Ovary (tissue), 9 donors: Measurements from ENCODE around the gene FBXL7. TPM values are rescaled to one million over a fixed set of nuclear protein-coding genes. Genes with fewer than 3 reads are reported as not detected.

ENCODE experiments used
- DNase-seq, 5 donors: peaks; one replicate each; pipeline ENCODE4 v3.0.0-alpha.2; 2019 to 2020
- H3K27ac ChIP-seq, 2 donors: fragments of 200-600 bp; one replicate each; pipeline versions ENCODE4 v1.5.1 to v1.8.0; 2019 to 2022
- H3K27me3 ChIP-seq: fragments of 200-600 bp; one replicate; pipeline ENCODE4 v1.8.0; 2022
- H3K36me3 ChIP-seq: fragments of 200-600 bp; sonication (generic); one replicate; pipeline ENCODE4 v1.5.1; 2019
- H3K4me1 ChIP-seq: one replicate; pipeline ENCODE4 v1.8.1; 2013; ENCODE audit warnings: mild to moderate bottlenecking, moderate library complexity; ENCODE audit not compliant: insufficient read depth
- H3K4me3 ChIP-seq: fragments of 200-600 bp; sonication (generic); one replicate; pipeline ENCODE4 v1.5.1; 2017
- H3K9me3 ChIP-seq, 2 donors: fragments of 200-600 bp in 1 of 2; sonication (generic) in 1 of 2; one replicate each; pipeline versions ENCODE4 v1.5.1 to v1.8.1; 2013 to 2019; ENCODE audit warnings: mild to moderate bottlenecking in 1 of 2, moderate library complexity in 1 of 2
- CTCF ChIP-seq, 3 donors: fragments of 450-650 bp in 2 of 3; fragments of 200-600 bp in 1 of 3; IDR thresholded peaks; one replicate each; pipeline versions ENCODE4 v1.5.1 to v1.8.0; 2016 to 2022; ENCODE audit warnings: antibody characterized with exemption in 3 of 3, mild to moderate bottlenecking in 1 of 3
- EP300 ChIP-seq: sonication (generic); formaldehyde crosslinking; IDR thresholded peaks from one replicate; pipeline ENCODE4 v1.6.1; 2017; ENCODE audit warnings: antibody characterized with exemption
- POLR2A ChIP-seq: fragments of 450-650 bp; IDR thresholded peaks from one replicate; pipeline ENCODE4 v1.6.1; 2017; ENCODE audit warnings: antibody characterized with exemption, mild to moderate bottlenecking, moderate library complexity
- WGBS, 3 donors: extraction: QIAGEN DNeasy Blood & Tissue Kit in 1 of 3; methylation state at CpG; one replicate each; pipeline versions ENCODE4 v1.1.5 to v1.1.7; 2013 to 2017; 5-methylcytosine and 5-hydroxymethylcytosine counted together
- intact Hi-C, 4 donors: fragments of 100-400 bp; cut with DNase I; formaldehyde crosslinking; loops; one replicate each; pipeline versions ENCODE4 v1.11.0 to v1.15.1; 2022 to 2023
- polyA plus RNA-seq, 2 donors: library from polyadenylated mRNA; stranded (reverse); fragments of 200-250 nt in 1 of 2; fragments of 350-450 nt in 1 of 2; fragmentation: Illumina TruSeq in 1 of 2; extraction: RNeasy Lipid Tissue Mini Kit (QIAGEN cat#74804) in 1 of 2; gene quantifications; one replicate each; pipeline ENCODE4 v1.2.3, GENCODE V29; 2013 to 2014
- total RNA-seq, 7 donors: library from RNA; depleted of rRNA in 2 of 7; stranded (reverse); fragments of >200 nt in 2 of 7; fragmentation: NEBNext Ultra II Directional in 3 of 7; extraction: Animal tissue kit (Norgen Biotek cat#: 25700) in 3 of 7; gene quantifications; one replicate each; pipeline versions ENCODE4 v1.1.0 to v1.2.4, GENCODE V29; 2016 to 2023
- donor health status: DM: no; HTN: no; CAD: no; lungs with moderate emphysema.
- donor health status: DM: no; HTN: no; CAD: no.
- donor health status: Bipolar disorder and iron deficiency.
- donor health status: DM: yes; HTN: yes; CAD: no.
- donor health status: DM: no; HTN: no; CAD: no.
- donor health status: DM: yes; HTN: yes; CAD: no.

Gene FBXL7
- total and polyA plus RNA-seq, 9 donors, result 21.1 to 40.9 (median 29.2) TPM

GRCh38 chr5:15525703-15526275, 25.8 kb downstream of the FBXL7 start:
- H3K9me3 ChIP-seq, result no peaks in the 10 kb centered on the region
- intact Hi-C loops, result no loop called here
- H3K4me3 ChIP-seq, result no peak overlapping the region

DNA sequence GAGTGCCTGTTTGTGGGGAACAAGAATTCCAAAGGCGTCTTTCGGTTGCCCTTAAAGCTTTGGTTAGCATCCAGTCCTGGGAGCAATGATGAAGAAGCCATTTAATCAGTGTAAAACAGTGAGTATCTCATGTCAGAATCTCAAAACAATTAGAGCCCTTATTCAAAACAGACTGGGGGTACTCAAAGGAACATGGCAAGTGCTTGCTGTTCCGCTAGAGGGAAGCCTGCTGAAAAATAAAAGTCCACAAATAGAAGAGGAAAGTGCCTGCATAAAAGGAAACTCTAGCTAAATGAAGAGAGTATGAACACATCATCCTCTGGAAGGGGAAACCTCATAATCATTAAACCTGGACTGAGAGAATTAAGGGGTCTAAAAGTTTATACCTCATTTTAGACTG, 26.4 kb downstream of the FBXL7 start:
- intact Hi-C loops, result no loop called here
- TF ChIP-seq POLR2A, result no peak
- no peak for TF ChIP-seq CTCF (IDR thresholded peaks at IDR 0.05)
- no peak for TF ChIP-seq EP300
- peaks cover 6% of the 10 kb centered on the region for H3K4me1 ChIP-seq
- WGBS, 3 donors, result 91 to 96% (median 92%) methylated on average over 3 of the region's 3 CpGs
- no peak overlapping the region for H3K27ac ChIP-seq
- H3K4me3 ChIP-seq, result no peak overlapping the region
- H3K9me3 ChIP-seq, result no peaks in the 10 kb centered on the region
- no peaks in the 10 kb centered on the region for H3K36me3 ChIP-seq
- no peak for DNase-seq
- no peaks in the 10 kb centered on the region for H3K27me3 ChIP-seq

More at GRCh38 chr5:15525703-15526275, 25.8 kb downstream of the FBXL7 start:
- H3K36me3 ChIP-seq, result no peaks in the 10 kb centered on the region
- peaks cover 6% of the 10 kb centered on the region for H3K4me1 ChIP-seq
- TF ChIP-seq POLR2A, result no peak
- TF ChIP-seq EP300, result no peak
- no peak for TF ChIP-seq CTCF (IDR thresholded peaks at IDR 0.05)
- DNase-seq, result no peak
- no peak overlapping the region for H3K27ac ChIP-seq
- 90 to 98% (median 92%) methylated on average over 3 of the region's 3 CpGs for WGBS, 3 donors
- H3K27me3 ChIP-seq, result no peaks in the 10 kb centered on the region

- 92 to 95% (median 94%) methylated on average over 3 of the region's 3 CpGs for WGBS, 3 donors
- intact Hi-C loops, result no loop called here
- Histone ChIP-seq H3K4me3 (no peak overlapping the region), H3K4me1 (peaks cover 9% of the 10 kb centered on the region), H3K27me3 (no peaks in the 10 kb centered on the region), H3K9me3 (no peaks in the 10 kb centered on the region), H3K36me3 (no peaks in the 10 kb centered on the region), H3K27ac (no peak overlapping the region)
- TF ChIP-seq EP300 (no peak), CTCF (IDR thresholded peaks at IDR 0.05) (no peak), POLR2A (no peak)
- DNase-seq, result no peak
Observed at GRCh38 chr5:15528476-15528875, 28.5 kb downstream of the FBXL7 start.

DNA sequence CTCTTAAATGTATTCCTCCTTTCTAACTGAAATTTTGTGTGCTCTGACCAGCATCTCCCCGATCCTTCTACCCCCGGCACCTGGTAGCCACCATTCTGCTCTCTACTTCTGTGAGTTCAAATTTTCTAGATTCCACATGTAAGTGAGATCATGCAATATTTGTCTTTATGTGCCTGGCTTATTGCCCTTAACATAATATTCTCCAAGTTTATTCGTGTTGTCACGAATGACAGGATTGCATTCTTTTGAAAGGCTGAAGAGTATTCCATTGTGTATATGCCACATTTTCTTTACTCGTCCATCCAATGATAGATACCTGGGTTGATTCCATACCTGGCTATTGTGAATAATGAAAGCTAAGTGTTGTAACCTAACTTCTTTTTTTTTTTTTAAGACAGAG, 29.0 kb downstream of the FBXL7 start:
- intact Hi-C loops, result no loop called here
- peaks cover 9% of the 10 kb centered on the region for H3K4me1 ChIP-seq

More for the DNA sequence above, 29.0 kb downstream of the FBXL7 start:
- no peak overlapping the region for H3K4me3 ChIP-seq
- WGBS, 3 donors, result 94 to 98% (median 95%) methylated on average over 5 of the region's 5 CpGs
- H3K9me3 ChIP-seq, result no peaks in the 10 kb centered on the region
- H3K27me3 ChIP-seq, result no peaks in the 10 kb centered on the region
- no peaks in the 10 kb centered on the region for H3K36me3 ChIP-seq
- DNase-seq, result no peak
- H3K27ac ChIP-seq, result no peak overlapping the region
- TF ChIP-seq POLR2A (no peak), EP300 (no peak), CTCF (IDR thresholded peaks at IDR 0.05) (no peak)
